ENCODE measurements around the gene NELFCD.

DNA sequence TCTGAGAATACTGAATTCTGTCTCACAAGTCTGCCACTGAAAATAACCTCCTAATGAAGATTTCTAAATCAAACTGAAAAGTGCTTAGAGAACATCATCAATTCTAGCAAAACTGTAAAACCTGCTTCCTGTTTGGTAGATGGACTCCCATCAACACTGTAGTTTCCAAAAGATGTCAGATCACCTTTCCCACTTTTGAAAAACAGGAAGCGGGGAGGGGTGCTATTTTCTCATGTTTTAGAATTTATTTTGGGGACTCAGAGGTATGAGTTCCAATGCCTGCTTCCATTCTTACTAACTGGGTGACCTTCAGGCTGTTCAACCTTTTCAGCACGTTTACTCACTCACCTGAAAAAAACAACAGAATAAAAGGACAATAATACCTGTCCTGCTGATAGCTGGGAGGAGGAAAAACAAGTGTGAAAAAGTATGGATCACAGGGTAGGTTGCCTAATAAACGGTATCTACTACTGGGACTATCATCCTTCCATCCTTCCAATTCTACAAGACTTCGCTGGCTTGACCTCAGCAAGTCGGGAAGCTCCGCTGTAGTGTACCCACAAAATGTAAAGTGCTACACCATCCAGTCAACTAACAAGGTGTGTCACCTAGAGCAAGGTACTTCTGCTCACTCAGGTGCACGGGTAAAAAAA lies 50.0 kb downstream of the NELFCD start:
- TF ChIP-seq, protein P1, sequence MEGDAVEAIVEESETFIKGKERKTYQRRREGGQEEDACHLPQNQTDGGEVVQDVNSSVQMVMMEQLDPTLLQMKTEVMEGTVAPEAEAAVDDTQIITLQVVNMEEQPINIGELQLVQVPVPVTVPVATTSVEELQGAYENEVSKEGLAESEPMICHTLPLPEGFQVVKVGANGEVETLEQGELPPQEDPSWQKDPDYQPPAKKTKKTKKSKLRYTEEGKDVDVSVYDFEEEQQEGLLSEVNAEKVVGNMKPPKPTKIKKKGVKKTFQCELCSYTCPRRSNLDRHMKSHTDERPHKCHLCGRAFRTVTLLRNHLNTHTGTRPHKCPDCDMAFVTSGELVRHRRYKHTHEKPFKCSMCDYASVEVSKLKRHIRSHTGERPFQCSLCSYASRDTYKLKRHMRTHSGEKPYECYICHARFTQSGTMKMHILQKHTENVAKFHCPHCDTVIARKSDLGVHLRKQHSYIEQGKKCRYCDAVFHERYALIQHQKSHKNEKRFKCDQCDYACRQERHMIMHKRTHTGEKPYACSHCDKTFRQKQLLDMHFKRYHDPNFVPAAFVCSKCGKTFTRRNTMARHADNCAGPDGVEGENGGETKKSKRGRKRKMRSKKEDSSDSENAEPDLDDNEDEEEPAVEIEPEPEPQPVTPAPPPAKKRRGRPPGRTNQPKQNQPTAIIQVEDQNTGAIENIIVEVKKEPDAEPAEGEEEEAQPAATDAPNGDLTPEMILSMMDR (conservative IDR thresholded peaks at IDR 0.05; ENCODE audit: low read depth, low read length), result no peak
- TF ChIP-seq EZH2 (IDR thresholded peaks at IDR 0.05; ENCODE audit: borderline replicate concordance, low read depth, low read length, poor library complexity, severe bottlenecking), result no peak
